Liver (tissue), 9 donors: ENCODE measurements around the gene PPP3CA. TPM values are rescaled to one million over a fixed set of nuclear protein-coding genes. Genes with fewer than 3 reads are reported as not detected.

Experiments
- DNase-seq: peaks from one replicate; pipeline ENCODE4 v3.0.0-alpha.2; 2017; ENCODE audit warnings: low spot score
- H3K27ac ChIP-seq, 2 donors: one replicate each; pipeline ENCODE4 v1.7.0; 2013; ENCODE audit warnings: inconsistent platforms in 2 of 2, low read length in 2 of 2, control low read depth in 1 of 2, low read depth in 1 of 2, mild to moderate bottlenecking in 1 of 2
- H3K27me3 ChIP-seq, 4 donors: one replicate each; pipeline versions ENCODE4 v1.6.1 to v1.7.0; 2013; ENCODE audit warnings: low read length in 3 of 4, inconsistent platforms in 1 of 4, mild to moderate bottlenecking in 1 of 4, moderate library complexity in 1 of 4; ENCODE audit not compliant: control insufficient read depth in 4 of 4, insufficient read depth in 4 of 4
- H3K36me3 ChIP-seq, 4 donors: one replicate each; pipeline versions ENCODE4 v1.6.1 to v1.7.0; 2013; ENCODE audit warnings: low read length in 3 of 4, mild to moderate bottlenecking in 3 of 4, low read depth in 1 of 4, moderate library complexity in 1 of 4; ENCODE audit not compliant: control insufficient read depth in 4 of 4, insufficient read depth in 3 of 4
- H3K4me1 ChIP-seq, 4 donors: one replicate each; pipeline versions ENCODE4 v1.6.1 to v1.7.0; 2013; ENCODE audit warnings: low read length in 3 of 4, mild to moderate bottlenecking in 3 of 4, moderate library complexity in 1 of 4; ENCODE audit not compliant: control insufficient read depth in 4 of 4, insufficient read depth in 4 of 4
- H3K4me3 ChIP-seq, 3 donors: one replicate each; pipeline versions ENCODE4 v1.6.1 to v1.7.0; 2013; ENCODE audit warnings: low read length in 3 of 3, control low read depth in 1 of 3, low read depth in 1 of 3, mild to moderate bottlenecking in 1 of 3
- H3K9ac ChIP-seq, 2 donors: one replicate each; pipeline ENCODE4 v1.7.0; 2013; ENCODE audit warnings: low read length in 2 of 2, mild to moderate bottlenecking in 2 of 2, moderate library complexity in 2 of 2, control low read depth in 1 of 2, low read depth in 1 of 2
- H3K9me3 ChIP-seq, 4 donors: one replicate each; pipeline versions ENCODE4 v1.6.1 to v1.7.0; 2013; ENCODE audit warnings: low read length in 3 of 4; ENCODE audit not compliant: control insufficient read depth in 4 of 4
- ATF3 ChIP-seq: IDR thresholded peaks from 2 replicates; pipeline ENCODE4 v1.6.1; 2016; ENCODE audit warnings: antibody characterized with exemption
- EGR1 ChIP-seq, 2 donors: IDR thresholded peaks; 2 replicates each; pipeline ENCODE4 v1.6.1; 2016 to 2018; ENCODE audit warnings: antibody characterized with exemption in 2 of 2, low read depth in 2 of 2
- FOXA1 ChIP-seq: IDR thresholded peaks from 2 replicates; pipeline ENCODE4 v1.6.1; 2016; ENCODE audit warnings: antibody characterized with exemption
- FOXA2 ChIP-seq: IDR thresholded peaks from 2 replicates; pipeline ENCODE4 v1.6.1; 2016; ENCODE audit warnings: antibody characterized with exemption
- GABPA ChIP-seq, 2 donors: IDR thresholded peaks in 1 of 2; conservative IDR thresholded peaks in 1 of 2; 2 replicates each; pipeline ENCODE4 v1.6.1; 2016; ENCODE audit warnings: antibody characterized with exemption in 2 of 2, mild to moderate bottlenecking in 1 of 2, moderate library complexity in 1 of 2
- HNF4A ChIP-seq, 2 donors: conservative IDR thresholded peaks; 2 replicates each; pipeline ENCODE4 v1.6.1; 2016; ENCODE audit warnings: antibody characterized with exemption in 2 of 2, mild to moderate bottlenecking in 2 of 2
- HNF4G ChIP-seq: IDR thresholded peaks from 2 replicates; pipeline ENCODE4 v1.6.1; 2016; ENCODE audit warnings: antibody characterized with exemption
- JUND ChIP-seq, 2 donors: IDR thresholded peaks; 2 replicates each; pipeline ENCODE4 v1.6.1; 2016; ENCODE audit warnings: antibody characterized with exemption in 2 of 2
- NR2F2 ChIP-seq: IDR thresholded peaks from 2 replicates; pipeline ENCODE4 v1.6.1; 2016; ENCODE audit warnings: antibody characterized with exemption
- RAD21 ChIP-seq, 2 donors: IDR thresholded peaks; 2 replicates each; pipeline ENCODE4 v1.6.1; 2016; ENCODE audit warnings: antibody characterized with exemption in 2 of 2, mild to moderate bottlenecking in 2 of 2
- RXRA ChIP-seq, 2 donors: IDR thresholded peaks; 2 replicates each; pipeline ENCODE4 v1.6.1; 2017 to 2018; ENCODE audit warnings: antibody characterized with exemption in 2 of 2, mild to moderate bottlenecking in 1 of 2
- SP1 ChIP-seq: IDR thresholded peaks from 2 replicates; pipeline ENCODE4 v1.6.1; 2018; ENCODE audit warnings: antibody characterized with exemption, mild to moderate bottlenecking
- TAF1 ChIP-seq: conservative IDR thresholded peaks from 2 replicates; pipeline ENCODE4 v1.6.1; 2016; ENCODE audit warnings: antibody characterized with exemption, mild to moderate bottlenecking
- YY1 ChIP-seq: IDR thresholded peaks from 2 replicates; pipeline ENCODE4 v1.6.1; 2016; ENCODE audit warnings: antibody characterized with exemption, mild to moderate bottlenecking
- ZBTB33 ChIP-seq: IDR thresholded peaks from 2 replicates; pipeline ENCODE4 v1.6.1; 2016; ENCODE audit warnings: antibody characterized with exemption
- WGBS: extraction: QIAGEN DNeasy Blood & Tissue Kit; methylation state at CpG from one replicate; pipeline ENCODE4 v1.1.7; 2013; 5-methylcytosine and 5-hydroxymethylcytosine counted together
- polyA plus RNA-seq, 2 donors: library from polyadenylated mRNA; stranded (reverse) in 1 of 2; unstranded in 1 of 2; fragments of 200-250 nt in 1 of 2; fragments of >200 nt in 1 of 2; fragmentation: Nextera tagmentation in 1 of 2; extraction: Ambion mirVana in 1 of 2; gene quantifications; one replicate each; pipeline versions ENCODE4 v1.2.1 to v1.2.3, GENCODE V29; 2013 to 2015
- total RNA-seq, 2 donors: library from RNA; depleted of rRNA; stranded (reverse); fragments of >200 nt; gene quantifications; one replicate each; pipeline ENCODE4 v1.2.3, GENCODE V29; 2014
- TF ChIP-seq, protein P1 (sequence below): IDR thresholded peaks from 2 replicates; pipeline ENCODE4 v1.6.1; 2016; ENCODE audit warnings: antibody characterized with exemption, mild to moderate bottlenecking
- TF ChIP-seq, protein P2 (sequence below): fragments of 150-350 bp; IDR thresholded peaks from 2 replicates; pipeline ENCODE4 v1.5.1; 2017; ENCODE audit warnings: improper control_type of control experiment, low read depth, low read length; ENCODE audit not compliant: missing input control
- TF ChIP-seq, protein P3 (sequence below): IDR thresholded peaks from 2 replicates; pipeline ENCODE4 v1.6.1; 2016; ENCODE audit warnings: antibody characterized with exemption
- donor health status: healthy.
- donor health status: healthy.
- donor health status: healthy.
- donor health status: healthy.
- donor health status: healthy.

The PPP3CA gene
- total and polyA plus RNA-seq, 4 donors, result 3.6 to 18.2 (median 14.2) TPM

- TF ChIP-seq, protein P1, sequence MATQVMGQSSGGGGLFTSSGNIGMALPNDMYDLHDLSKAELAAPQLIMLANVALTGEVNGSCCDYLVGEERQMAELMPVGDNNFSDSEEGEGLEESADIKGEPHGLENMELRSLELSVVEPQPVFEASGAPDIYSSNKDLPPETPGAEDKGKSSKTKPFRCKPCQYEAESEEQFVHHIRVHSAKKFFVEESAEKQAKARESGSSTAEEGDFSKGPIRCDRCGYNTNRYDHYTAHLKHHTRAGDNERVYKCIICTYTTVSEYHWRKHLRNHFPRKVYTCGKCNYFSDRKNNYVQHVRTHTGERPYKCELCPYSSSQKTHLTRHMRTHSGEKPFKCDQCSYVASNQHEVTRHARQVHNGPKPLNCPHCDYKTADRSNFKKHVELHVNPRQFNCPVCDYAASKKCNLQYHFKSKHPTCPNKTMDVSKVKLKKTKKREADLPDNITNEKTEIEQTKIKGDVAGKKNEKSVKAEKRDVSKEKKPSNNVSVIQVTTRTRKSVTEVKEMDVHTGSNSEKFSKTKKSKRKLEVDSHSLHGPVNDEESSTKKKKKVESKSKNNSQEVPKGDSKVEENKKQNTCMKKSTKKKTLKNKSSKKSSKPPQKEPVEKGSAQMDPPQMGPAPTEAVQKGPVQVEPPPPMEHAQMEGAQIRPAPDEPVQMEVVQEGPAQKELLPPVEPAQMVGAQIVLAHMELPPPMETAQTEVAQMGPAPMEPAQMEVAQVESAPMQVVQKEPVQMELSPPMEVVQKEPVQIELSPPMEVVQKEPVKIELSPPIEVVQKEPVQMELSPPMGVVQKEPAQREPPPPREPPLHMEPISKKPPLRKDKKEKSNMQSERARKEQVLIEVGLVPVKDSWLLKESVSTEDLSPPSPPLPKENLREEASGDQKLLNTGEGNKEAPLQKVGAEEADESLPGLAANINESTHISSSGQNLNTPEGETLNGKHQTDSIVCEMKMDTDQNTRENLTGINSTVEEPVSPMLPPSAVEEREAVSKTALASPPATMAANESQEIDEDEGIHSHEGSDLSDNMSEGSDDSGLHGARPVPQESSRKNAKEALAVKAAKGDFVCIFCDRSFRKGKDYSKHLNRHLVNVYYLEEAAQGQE, result no peak
- no peak for TF ChIP-seq ZBTB33
- no peak for TF ChIP-seq HNF4A (conservative IDR thresholded peaks at IDR 0.05)
- no peak for TF ChIP-seq TAF1
- no peak for TF ChIP-seq YY1
- TF ChIP-seq NR2F2, result no peak
- TF ChIP-seq EGR1 (IDR thresholded peaks at IDR 0.05; ENCODE audit: low read depth in 2 of 2), result no peak
- no peak for TF ChIP-seq SP1
- TF ChIP-seq, protein P2, sequence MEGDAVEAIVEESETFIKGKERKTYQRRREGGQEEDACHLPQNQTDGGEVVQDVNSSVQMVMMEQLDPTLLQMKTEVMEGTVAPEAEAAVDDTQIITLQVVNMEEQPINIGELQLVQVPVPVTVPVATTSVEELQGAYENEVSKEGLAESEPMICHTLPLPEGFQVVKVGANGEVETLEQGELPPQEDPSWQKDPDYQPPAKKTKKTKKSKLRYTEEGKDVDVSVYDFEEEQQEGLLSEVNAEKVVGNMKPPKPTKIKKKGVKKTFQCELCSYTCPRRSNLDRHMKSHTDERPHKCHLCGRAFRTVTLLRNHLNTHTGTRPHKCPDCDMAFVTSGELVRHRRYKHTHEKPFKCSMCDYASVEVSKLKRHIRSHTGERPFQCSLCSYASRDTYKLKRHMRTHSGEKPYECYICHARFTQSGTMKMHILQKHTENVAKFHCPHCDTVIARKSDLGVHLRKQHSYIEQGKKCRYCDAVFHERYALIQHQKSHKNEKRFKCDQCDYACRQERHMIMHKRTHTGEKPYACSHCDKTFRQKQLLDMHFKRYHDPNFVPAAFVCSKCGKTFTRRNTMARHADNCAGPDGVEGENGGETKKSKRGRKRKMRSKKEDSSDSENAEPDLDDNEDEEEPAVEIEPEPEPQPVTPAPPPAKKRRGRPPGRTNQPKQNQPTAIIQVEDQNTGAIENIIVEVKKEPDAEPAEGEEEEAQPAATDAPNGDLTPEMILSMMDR, result no peak
- no peak for TF ChIP-seq ATF3
- no peak for TF ChIP-seq RXRA (IDR thresholded peaks at IDR 0.05)
- no peak for TF ChIP-seq FOXA1
- TF ChIP-seq GABPA (IDR thresholded peaks at IDR 0.05 in 1 of 2, conservative IDR thresholded peaks at IDR 0.05 in 1 of 2), result no peak
- TF ChIP-seq JUND (IDR thresholded peaks at IDR 0.05), result no peak
- TF ChIP-seq, protein P3, sequence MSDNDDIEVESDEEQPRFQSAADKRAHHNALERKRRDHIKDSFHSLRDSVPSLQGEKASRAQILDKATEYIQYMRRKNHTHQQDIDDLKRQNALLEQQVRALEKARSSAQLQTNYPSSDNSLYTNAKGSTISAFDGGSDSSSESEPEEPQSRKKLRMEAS, result no peak
- TF ChIP-seq HNF4G, result no peak
- TF ChIP-seq RAD21 (IDR thresholded peaks at IDR 0.05), result no peak
- TF ChIP-seq FOXA2, result no peak
- Histone ChIP-seq H3K4me1 (no peaks in the 10 kb centered on the region), H3K36me3 (no peaks in the 10 kb centered on the region), H3K27ac (no peak overlapping the region), H3K4me3 (no peak overlapping the region), H3K27me3 (no peaks in the 10 kb centered on the region), H3K9me3 (no peaks in the 10 kb centered on the region), H3K9ac (no peak overlapping the region)
- no peak for DNase-seq
- WGBS, result 94% methylated on average over 2 of the region's 2 CpGs
Measured at GRCh38 chr4:101005659-101006058, 341.7 kb downstream of the PPP3CA start.
